HCT116 (cell line): ENCODE results near the gene AKR7A2. TPM values are rescaled to one million over a fixed set of nuclear protein-coding genes. Genes with fewer than 3 reads are reported as not detected.

Experiments used
- ATAC-seq: fragments of 200-7000 bp; cut with Tn5 transposase; 2 replicates; pipeline ENCODE4 v1.9.1; 2020; ENCODE audit warnings: mild to moderate bottlenecking, moderate library complexity
- BruUV-seq: library from RNA; stranded (reverse); fragments of 400-500 nt; replicated peaks from 2 replicates; lab custom pipeline; 2021; lab: Mats Ljungman, UMichigan
- CTCF ChIA-PET: fragments of 300-600 bp; sonication (Branson Sonifier 250); formaldehyde crosslinking; loops from one replicate; lab custom pipeline; 2021; ENCODE audit warnings: antibody characterized with exemption; lab: Charles Lee
- POLR2A ChIA-PET: fragments of 300-600, 350-600 bp; sonication (Branson Sonifier 250); formaldehyde crosslinking; loops from one replicate; lab custom pipeline; 2021; ENCODE audit warnings: antibody characterized with exemption; lab: Charles Lee
- RAD21 ChIA-PET, 2 experiments: fragments of 300-600 bp; sonication (Branson Sonifier 250); formaldehyde crosslinking; loops; one replicate each; lab custom pipeline; 2023; ENCODE audit warnings: low total read pairs in 2 of 2; ENCODE audit not compliant: uncharacterized antibody in 2 of 2, unreplicated experiment in 2 of 2, low non-redundant PET in 1 of 2; lab: Charles Lee
- DNase-seq: peaks from one replicate; pipeline ENCODE4 v3.0.0-alpha.2; 2010; ENCODE audit warnings: low read depth, low spot score
- H2AFZ ChIP-seq: fragments of 200-600 bp; shearing (Covaris generic), sonication (generic); 2 replicates; pipeline ENCODE4 v1.6.1; 2017; ENCODE audit warnings: low read depth, mixed run types, mixed read lengths, antibody characterized with exemption, low read length; ENCODE audit not compliant: poor library complexity, severe bottlenecking
- H3K27ac ChIP-seq: 2 replicates; pipeline ENCODE4 v1.5.1; 2012; ENCODE audit warnings: low read depth, low read length
- H3K27me3 ChIP-seq: fragments of 200-600 bp; sonication (generic); 2 replicates; pipeline ENCODE4 v1.6.1; 2016; ENCODE audit warnings: mixed run types, low read length, mixed read lengths; ENCODE audit not compliant: insufficient read depth
- H3K36me3 ChIP-seq, 2 experiments: fragments of 200-500 bp in 1 of 2; fragments of 200-600 bp in 1 of 2; sonication (Bioruptor generic) in 1 of 2; sonication (generic) in 1 of 2; 2 replicates each; pipeline versions ENCODE4 v1.5.1 to v1.6.1; 2014 to 2016; ENCODE audit warnings: low read length in 2 of 2, inconsistent platforms in 1 of 2, mixed read lengths in 1 of 2, mixed run types in 1 of 2; ENCODE audit not compliant: insufficient read depth in 2 of 2, control insufficient read depth in 1 of 2
- H3K4me1 ChIP-seq, 2 experiments: fragments of 200-600 bp in 1 of 2; sonication (generic) in 1 of 2; 2 replicates each; pipeline versions ENCODE4 v1.5.1 to v1.6.1; 2012 to 2017; ENCODE audit warnings: low read length in 2 of 2, inconsistent platforms in 1 of 2, mild to moderate bottlenecking in 1 of 2, mixed read lengths in 1 of 2, mixed run types in 1 of 2, moderate library complexity in 1 of 2; ENCODE audit not compliant: insufficient read depth in 2 of 2, control insufficient read depth in 1 of 2
- H3K4me2 ChIP-seq: fragments of 200-600 bp; sonication (generic); 2 replicates; pipeline ENCODE4 v1.6.1; 2017; ENCODE audit warnings: mixed run types, low read length, mixed read lengths
- H3K4me3 ChIP-seq, 2 experiments: fragments of 200-600 bp in 1 of 2; sonication (generic) in 1 of 2; replicated peaks in 1 of 2; 2 replicates each; pipeline ENCODE4 v1.5.1; 2011 to 2016; ENCODE audit warnings: low read length in 2 of 2, control low read depth in 1 of 2, low read depth in 1 of 2, mild to moderate bottlenecking in 1 of 2, mixed read lengths in 1 of 2, mixed run types in 1 of 2
- H3K79me2 ChIP-seq: fragments of 200-600 bp; sonication (generic); 2 replicates; pipeline ENCODE4 v1.6.1; 2017; ENCODE audit warnings: mild to moderate bottlenecking, mixed run types, low read length, moderate library complexity, mixed read lengths; ENCODE audit not compliant: insufficient read depth
- H3K9ac ChIP-seq: fragments of 200-600 bp; sonication (generic); 2 replicates; pipeline ENCODE4 v1.6.1; 2016; ENCODE audit warnings: low read length, mixed read lengths
- H3K9me2 ChIP-seq: fragments of 200-600 bp; sonication (generic), shearing (Covaris generic); 2 replicates; pipeline ENCODE4 v1.6.1; 2017; ENCODE audit warnings: mixed run types, mild to moderate bottlenecking, moderate library complexity; ENCODE audit not compliant: insufficient read depth
- H3K9me3 ChIP-seq, 2 experiments: fragments of 200-500 bp in 1 of 2; fragments of 200-600 bp in 1 of 2; sonication (Bioruptor generic) in 1 of 2; sonication (generic) in 1 of 2; 2 replicates each; pipeline ENCODE4 v1.6.1; 2014 to 2017; ENCODE audit warnings: low read length in 2 of 2, mixed read lengths in 2 of 2, inconsistent platforms in 1 of 2, low read depth in 1 of 2, mild to moderate bottlenecking in 1 of 2, mixed run types in 1 of 2, moderate library complexity in 1 of 2; ENCODE audit not compliant: control insufficient read depth in 1 of 2, insufficient read depth in 1 of 2
- H4K20me1 ChIP-seq: fragments of 200-600 bp; sonication (generic), shearing (Covaris generic); 2 replicates; pipeline ENCODE4 v1.6.1; 2017; ENCODE audit warnings: mixed run types, mild to moderate bottlenecking, moderate library complexity; ENCODE audit not compliant: insufficient read depth
- CEBPB ChIP-seq: IDR thresholded peaks from 2 replicates; pipeline ENCODE4 v1.6.1; 2012; ENCODE audit warnings: low read depth
- EZH2phosphoT487 ChIP-seq: fragments of 200-600 bp; IDR thresholded peaks from 2 replicates; pipeline ENCODE4 v1.6.1; 2018; ENCODE audit warnings: antibody characterized with exemption, borderline replicate concordance
- FOSL1 ChIP-seq: IDR thresholded peaks from 2 replicates; pipeline ENCODE4 v1.6.1; 2012; ENCODE audit warnings: low read depth
- JUND ChIP-seq: IDR thresholded peaks from 2 replicates; pipeline ENCODE4 v1.6.1; 2012
- POLR2AphosphoS5 ChIP-seq: IDR thresholded peaks from 2 replicates; pipeline ENCODE4 v1.6.1; 2011; ENCODE audit warnings: mild to moderate bottlenecking, low read depth, low read length, moderate library complexity
- SIN3A ChIP-seq: IDR thresholded peaks from 2 replicates; pipeline ENCODE4 v1.6.1; 2012; ENCODE audit warnings: low read depth
- intact Hi-C: fragments of 100-400 bp; cut with micrococcal nuclease; formaldehyde crosslinking; loops from 2 replicates; pipeline ENCODE4 v1.10.0; 2022
- total RNA-seq: library from RNA; stranded (reverse); gene quantifications from one replicate; pipeline ENCODE4 v1.2.1, GENCODE V29; 2021; ENCODE audit not compliant: unreplicated experiment
- TF ChIP-seq, protein P1 (sequence below): IDR thresholded peaks from 2 replicates; pipeline ENCODE4 v1.6.1; 2012; ENCODE audit warnings: low read depth

Gene AKR7A2
- total RNA-seq, 1 experiment from 2014 or later = 90.8 TPM

- no peak for ATAC-seq
Measured at GRCh38 chr1:19352839-19353238, 40.9 kb upstream of the AKR7A2 start.

GRCh38 chr1:19351873-19352272 is 39.9 kb upstream of the AKR7A2 start:
- ChIA-PET CTCF (no interaction called here), POLR2A (no interaction called here), RAD21 (no interaction called here)
- Histone ChIP-seq H3K4me3 (no peak overlapping the region), H3K9ac (no peak overlapping the region), H3K9me3 (no peaks in the 10 kb centered on the region), H2AFZ (no peak overlapping the region), H3K27me3 (no peaks in the 10 kb centered on the region), H3K4me2 (no peak overlapping the region), H3K4me1 (no peaks in the 10 kb centered on the region), H3K9me2 (no peaks in the 10 kb centered on the region), H3K27ac (no peak overlapping the region), H3K79me2 (no peaks in the 10 kb centered on the region), H4K20me1 (no peaks in the 10 kb centered on the region), H3K36me3 (peaks cover 5 to 11% of the 10 kb centered on the region in 2 experiments; a peak in 2 of 4 replicates)
- DNase-seq = no peak
- intact Hi-C loops = no loop called here
- no TSS peak for BruUV-seq
- TF ChIP-seq POLR2AphosphoS5 (no peak), EZH2phosphoT487 (no peak)
- TF ChIP-seq, protein P1, sequence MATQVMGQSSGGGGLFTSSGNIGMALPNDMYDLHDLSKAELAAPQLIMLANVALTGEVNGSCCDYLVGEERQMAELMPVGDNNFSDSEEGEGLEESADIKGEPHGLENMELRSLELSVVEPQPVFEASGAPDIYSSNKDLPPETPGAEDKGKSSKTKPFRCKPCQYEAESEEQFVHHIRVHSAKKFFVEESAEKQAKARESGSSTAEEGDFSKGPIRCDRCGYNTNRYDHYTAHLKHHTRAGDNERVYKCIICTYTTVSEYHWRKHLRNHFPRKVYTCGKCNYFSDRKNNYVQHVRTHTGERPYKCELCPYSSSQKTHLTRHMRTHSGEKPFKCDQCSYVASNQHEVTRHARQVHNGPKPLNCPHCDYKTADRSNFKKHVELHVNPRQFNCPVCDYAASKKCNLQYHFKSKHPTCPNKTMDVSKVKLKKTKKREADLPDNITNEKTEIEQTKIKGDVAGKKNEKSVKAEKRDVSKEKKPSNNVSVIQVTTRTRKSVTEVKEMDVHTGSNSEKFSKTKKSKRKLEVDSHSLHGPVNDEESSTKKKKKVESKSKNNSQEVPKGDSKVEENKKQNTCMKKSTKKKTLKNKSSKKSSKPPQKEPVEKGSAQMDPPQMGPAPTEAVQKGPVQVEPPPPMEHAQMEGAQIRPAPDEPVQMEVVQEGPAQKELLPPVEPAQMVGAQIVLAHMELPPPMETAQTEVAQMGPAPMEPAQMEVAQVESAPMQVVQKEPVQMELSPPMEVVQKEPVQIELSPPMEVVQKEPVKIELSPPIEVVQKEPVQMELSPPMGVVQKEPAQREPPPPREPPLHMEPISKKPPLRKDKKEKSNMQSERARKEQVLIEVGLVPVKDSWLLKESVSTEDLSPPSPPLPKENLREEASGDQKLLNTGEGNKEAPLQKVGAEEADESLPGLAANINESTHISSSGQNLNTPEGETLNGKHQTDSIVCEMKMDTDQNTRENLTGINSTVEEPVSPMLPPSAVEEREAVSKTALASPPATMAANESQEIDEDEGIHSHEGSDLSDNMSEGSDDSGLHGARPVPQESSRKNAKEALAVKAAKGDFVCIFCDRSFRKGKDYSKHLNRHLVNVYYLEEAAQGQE = no peak
- no peak for ATAC-seq

More at GRCh38 chr1:19352839-19353238, 40.9 kb upstream of the AKR7A2 start:
- TF ChIP-seq CEBPB = no peak
- no peak for TF ChIP-seq FOSL1
- TF ChIP-seq SIN3A = no peak
- TF ChIP-seq, protein P1 = no peak
- no peak for TF ChIP-seq JUND
- H3K27ac ChIP-seq = no peak overlapping the region
- ChIA-PET RAD21 (no interaction called here), POLR2A (no interaction called here), CTCF (no interaction called here)
- H3K4me2 ChIP-seq = no peak overlapping the region
- no peak overlapping the region for H3K9ac ChIP-seq
- H2AFZ ChIP-seq = no peak overlapping the region
- no peaks in the 10 kb centered on the region for H4K20me1 ChIP-seq
- H3K27me3 ChIP-seq = no peaks in the 10 kb centered on the region
- H3K4me1 ChIP-seq = no peaks in the 10 kb centered on the region
- peaks cover 5 to 11% of the 10 kb centered on the region in 2 experiments; a peak in 2 of 4 replicates for H3K36me3 ChIP-seq
- H3K9me3 ChIP-seq = no peaks in the 10 kb centered on the region
- intact Hi-C loops = no loop called here
- H3K4me3 ChIP-seq = no peak overlapping the region
- peaks cover 4% of the 10 kb centered on the region; the same call in 1 of the 2 replicates for H3K79me2 ChIP-seq
- no TSS peak for BruUV-seq
- no peaks in the 10 kb centered on the region for H3K9me2 ChIP-seq
- no peak for DNase-seq
